IMR-90 (cell line): ENCODE measurements around the gene WFDC8. TPM values are rescaled to one million over a fixed set of nuclear protein-coding genes. Genes with fewer than 3 reads are reported as not detected.

Experiments
- ATAC-seq: fragments of 200-7000 bp; cut with Tn5 transposase; 2 replicates; pipeline ENCODE4 v1.9.1; 2020; ENCODE audit warnings: low read depth, mild to moderate bottlenecking, moderate library complexity
- BruUV-seq: library from RNA; stranded (reverse); fragments of 400-500 nt; replicated peaks from 2 replicates; lab custom pipeline; 2021; lab: Mats Ljungman, UMichigan
- CTCF ChIA-PET: fragments of 300-600 bp; formaldehyde crosslinking; extraction: SDS; loops from one replicate; lab custom pipeline; 2021; ENCODE audit warnings: antibody characterized with exemption; lab: Yijun Ruan, JAX
- POLR2A ChIA-PET: fragments of 300-600 bp; sonication (Branson Sonifier 250); formaldehyde crosslinking; loops from one replicate; lab custom pipeline; 2022; ENCODE audit warnings: antibody characterized with exemption; ENCODE audit not compliant: unreplicated experiment; lab: Charles Lee
- DNase-seq: peaks from one replicate; pipeline ENCODE4 v3.0.0; 2013
- H2AFZ ChIP-seq: replicated peaks from 2 replicates; pipeline ENCODE3; 2013; ENCODE audit warnings: low read length, mild to moderate bottlenecking; ENCODE audit not compliant: poor library complexity
- H2AK5ac ChIP-seq: 2 replicates; pipeline ENCODE4 v1.6.1; 2013; ENCODE audit warnings: low read depth, low read length, inconsistent platforms
- H2AK9ac ChIP-seq: replicated peaks from 2 replicates; pipeline ENCODE3; 2013; ENCODE audit warnings: mild to moderate bottlenecking, low read depth, low read length, moderate library complexity; ENCODE audit not compliant: poor library complexity
- H2BK120ac ChIP-seq: 2 replicates; pipeline ENCODE4 v1.6.1; 2013; ENCODE audit warnings: low read depth, low read length, inconsistent platforms
- H2BK15ac ChIP-seq: 3 replicates; pipeline ENCODE4 v1.6.1; 2013; ENCODE audit warnings: low read depth, low read length, inconsistent platforms
- H2BK20ac ChIP-seq: 2 replicates; pipeline ENCODE4 v1.6.1; 2013; ENCODE audit warnings: low read depth, mild to moderate bottlenecking, inconsistent platforms, low read length, moderate library complexity
- H2BK5ac ChIP-seq: 2 replicates; pipeline ENCODE4 v1.6.1; 2013; ENCODE audit warnings: mild to moderate bottlenecking, low read depth, low read length, inconsistent platforms; ENCODE audit not compliant: poor library complexity, severe bottlenecking
- H3K14ac ChIP-seq: replicated peaks from 2 replicates; pipeline ENCODE4 v1.6.1; 2013; ENCODE audit warnings: low read depth, low read length, inconsistent platforms
- H3K18ac ChIP-seq: 2 replicates; pipeline ENCODE4 v1.6.1; 2013; ENCODE audit warnings: low read depth, low read length, control low read depth
- H3K23ac ChIP-seq: 2 replicates; pipeline ENCODE4 v1.6.1; 2013; ENCODE audit warnings: low read depth, low read length, inconsistent platforms
- H3K27ac ChIP-seq: 2 replicates; pipeline ENCODE4 v1.5.1; 2013; ENCODE audit warnings: mild to moderate bottlenecking, control low read depth, low read length; ENCODE audit not compliant: insufficient read depth
- H3K27me3 ChIP-seq: 2 replicates; pipeline ENCODE4 v1.6.1; 2013; ENCODE audit warnings: low read length; ENCODE audit not compliant: control insufficient read depth, insufficient read depth
- H3K36me3 ChIP-seq: 2 replicates; pipeline ENCODE4 v1.6.1; 2013; ENCODE audit warnings: low read length, mixed read lengths; ENCODE audit not compliant: control insufficient read depth, insufficient read depth
- H3K4ac ChIP-seq: 2 replicates; pipeline ENCODE4 v1.6.1; 2013; ENCODE audit warnings: low read depth, low read length, inconsistent platforms
- H3K4me1 ChIP-seq: 2 replicates; pipeline ENCODE4 v1.6.1; 2013; ENCODE audit warnings: low read length, mixed read lengths; ENCODE audit not compliant: control insufficient read depth, insufficient read depth
- H3K4me2 ChIP-seq: 2 replicates; pipeline ENCODE4 v1.6.1; 2013; ENCODE audit warnings: low read depth, mild to moderate bottlenecking, control low read depth, low read length, moderate library complexity
- H3K4me3 ChIP-seq: 2 replicates; pipeline ENCODE4 v1.5.1; 2013; ENCODE audit warnings: low read depth, mild to moderate bottlenecking, control low read depth, low read length, moderate library complexity; ENCODE audit not compliant: insufficient read depth
- H3K56ac ChIP-seq: 2 replicates; pipeline ENCODE4 v1.6.1; 2013; ENCODE audit warnings: low read length, inconsistent platforms; ENCODE audit not compliant: insufficient read depth; ENCODE audit errors: extremely low read depth
- H3K79me1 ChIP-seq, 2 experiments: 2 replicates each; pipeline ENCODE4 v1.6.1; 2013; ENCODE audit warnings: low read length in 2 of 2, inconsistent platforms in 1 of 2, low read depth in 1 of 2
- H3K9ac ChIP-seq: 2 replicates; pipeline ENCODE4 v1.6.1; 2013; ENCODE audit warnings: low read depth, low read length, control low read depth
- H3K9me1 ChIP-seq: 2 replicates; pipeline ENCODE4 v1.6.1; 2013; ENCODE audit warnings: low read length, inconsistent platforms; ENCODE audit not compliant: insufficient read depth
- H3K9me3 ChIP-seq: 2 replicates; pipeline ENCODE4 v1.6.1; 2013; ENCODE audit warnings: low read length; ENCODE audit not compliant: control insufficient read depth, insufficient read depth
- H4K20me1 ChIP-seq: 2 replicates; pipeline ENCODE4 v1.6.1; 2013; ENCODE audit warnings: low read length, inconsistent platforms; ENCODE audit not compliant: insufficient read depth
- H4K5ac ChIP-seq: 2 replicates; pipeline ENCODE4 v1.6.1; 2013; ENCODE audit warnings: mild to moderate bottlenecking, low read depth, low read length, control low read depth
- H4K8ac ChIP-seq, 2 experiments: 2 replicates each; pipeline ENCODE4 v1.6.1; 2013; ENCODE audit warnings: low read depth in 2 of 2, low read length in 2 of 2, control low read depth in 1 of 2, inconsistent platforms in 1 of 2
- H4K91ac ChIP-seq: 2 replicates; pipeline ENCODE4 v1.6.1; 2013; ENCODE audit warnings: low read depth, low read length, inconsistent platforms; ENCODE audit not compliant: insufficient read depth
- FOS ChIP-seq: fragments of 150-350 bp; IDR thresholded peaks from 2 replicates; pipeline ENCODE4 v1.6.1; 2016; ENCODE audit warnings: low read depth, low read length
- RFX5 ChIP-seq: IDR thresholded peaks from 2 replicates; pipeline ENCODE4 v1.8.0; 2012; ENCODE audit warnings: low read depth, mild to moderate bottlenecking, low read length, moderate library complexity
- WGBS, 2 experiments: methylation state at CpG; one replicate each; pipeline versions ENCODE4 v1.1.5 to v1.1.7; 2013; ENCODE audit warnings: missing lambda C conversion rate in 2 of 2; ENCODE audit not compliant: insufficient read length in 1 of 2; ENCODE audit errors: extremely low coverage in 2 of 2; 5-methylcytosine and 5-hydroxymethylcytosine counted together
- dilution Hi-C: fragments of 300-500 bp; cut with HindIII; formaldehyde crosslinking; loops from one replicate; pipeline ENCODE4 v1.14.3; 2018; ENCODE audit warnings: low sequenced_read_pairs; ENCODE audit not compliant: unreplicated experiment
- in situ Hi-C: fragments of 300-500 bp; cut with MboI; formaldehyde crosslinking; loops from 3 replicates; pipeline ENCODE4 v1.14.3; 2019; ENCODE audit warnings: low sequenced_read_pairs, inconsistent platforms, mixed read lengths
- intact Hi-C: fragments of 100-400 bp; cut with micrococcal nuclease; formaldehyde crosslinking; loops from 2 replicates; pipeline ENCODE4 v1.10.0; 2022
- polyA plus RNA-seq, 3 experiments: library from polyadenylated mRNA; depleted of rRNA; stranded (reverse); fragments of >200 nt; gene quantifications; 2 replicates each; pipeline ENCODE4 v1.2.3, GENCODE V29; 2012; ENCODE audit warnings: low replicate concordance in 1 of 3
- total RNA-seq: library from RNA; depleted of rRNA; stranded (reverse); fragments of >200 nt; gene quantifications from 2 replicates; pipeline ENCODE4 v1.2.3, GENCODE V29; 2012

The WFDC8 gene
- total and polyA plus RNA-seq, 2 of the 4 experiments (the other 2 are of a cell fraction), result not detected

GRCh38 chr20:45564760-45565276 lies 14.3 kb downstream of the WFDC8 start:
- H4K20me1 ChIP-seq, result no peaks in the 10 kb centered on the region
- H3K4me2 ChIP-seq, result no peak overlapping the region
- POLR2A ChIA-PET, result no interaction called here
- no peak overlapping the region for H2AK9ac ChIP-seq
- H3K9me1 ChIP-seq, result no peaks in the 10 kb centered on the region
- in situ Hi-C loops, result no loop called here
- H3K36me3 ChIP-seq, result no peaks in the 10 kb centered on the region
- H3K18ac ChIP-seq, result no peak overlapping the region
- no peak overlapping the region for H3K4me3 ChIP-seq
- TF ChIP-seq FOS (no peak), RFX5 (no peak)
- no peak overlapping the region for H2BK5ac ChIP-seq
- DNase-seq (no peak), ATAC-seq (no peak)
- H3K27me3 ChIP-seq, result 0 out of 2 replicates have a peak, but pooled peaks cover 1% of the 10 kb centered on the region
- no peaks in the 10 kb centered on the region for H3K9me3 ChIP-seq
- no peaks in the 10 kb centered on the region for H3K79me1 ChIP-seq
- no peak overlapping the region for H2AK5ac ChIP-seq
- CTCF ChIA-PET, result no interaction called here
- no peak overlapping the region for H4K8ac ChIP-seq
- no peak overlapping the region for H2BK20ac ChIP-seq
- no peak overlapping the region for H2AFZ ChIP-seq
- H4K91ac ChIP-seq, result no peak overlapping the region
- no peak overlapping the region for H2BK120ac ChIP-seq
- no peak overlapping the region for H3K23ac ChIP-seq
- no peak overlapping the region for H3K14ac ChIP-seq
- H4K5ac ChIP-seq, result no peak overlapping the region
- H3K4me1 ChIP-seq, result no peaks in the 10 kb centered on the region
- no CpG with 5 or more reads among the region's 2 CpGs for WGBS, 2 experiments
- dilution Hi-C loops, result no loop called here
- H3K4ac ChIP-seq, result no peak overlapping the region
- H3K56ac ChIP-seq, result no peak overlapping the region
- intact Hi-C loops, result no loop called here
- no peak overlapping the region for H2BK15ac ChIP-seq
- H3K27ac ChIP-seq, result no peak overlapping the region
- H3K9ac ChIP-seq, result no peak overlapping the region
- BruUV-seq, result no TSS peak
